Astrocyte of the cerebellum (primary cell): Measurements from ENCODE around the gene ADGRF3.
"Not testable (repeated sequence)": the region's sequence is repeated elsewhere in the genome, so short reads cannot be mapped to it uniquely, and the experiment has no call there.

ENCODE experiments used
- DNase-seq: peaks from one replicate; pipeline ENCODE4 v3.0.0-alpha.2; 2011; ENCODE audit warnings: low read depth
- H3K4me3 ChIP-seq: 2 replicates; pipeline ENCODE4 v1.5.1; 2011; ENCODE audit warnings: mild to moderate bottlenecking, low read depth, low read length, moderate library complexity
- CTCF ChIP-seq: IDR thresholded peaks from 2 replicates; pipeline ENCODE4 v1.5.1; 2012; ENCODE audit warnings: low read length, low read depth, moderate library complexity, mild to moderate bottlenecking; ENCODE audit errors: missing control alignments
- in situ Hi-C: cut with HindIII; loops from 2 replicates; pipeline ENCODE4 v1.10.0; 2017; ENCODE audit warnings: low sequenced_read_pairs

ADGRF3 gene

GRCh38 chr2:26359886-26360473 lies 13.4 kb upstream of the ADGRF3 start:
- no peak for TF ChIP-seq CTCF
- in situ Hi-C loops: no loop called here
- no peak for DNase-seq
- H3K4me3 ChIP-seq: no peak overlapping the region

DNA sequence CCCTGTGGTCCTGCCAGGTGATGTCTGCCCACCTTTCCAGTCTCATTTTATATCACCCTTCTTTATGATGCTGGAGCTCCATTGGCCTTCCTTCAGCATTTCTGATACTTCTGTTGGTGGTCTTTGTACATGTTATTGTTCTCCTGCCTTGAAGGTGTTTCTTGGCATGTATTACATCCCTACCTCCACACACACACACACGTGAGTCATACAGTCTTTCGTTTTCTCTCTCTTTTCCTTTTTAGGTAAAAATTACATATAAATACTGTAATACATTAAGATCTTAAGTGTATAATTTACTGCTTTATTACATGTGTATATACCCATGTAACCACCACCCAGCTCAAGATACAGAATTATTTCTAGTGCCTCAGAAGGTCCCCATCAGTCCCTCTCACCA lies 10.2 kb upstream of the ADGRF3 start:
- DNase-seq: no peak
- in situ Hi-C loops: no loop called here
- no peak for TF ChIP-seq CTCF
- H3K4me3 ChIP-seq: no peak overlapping the region

DNA sequence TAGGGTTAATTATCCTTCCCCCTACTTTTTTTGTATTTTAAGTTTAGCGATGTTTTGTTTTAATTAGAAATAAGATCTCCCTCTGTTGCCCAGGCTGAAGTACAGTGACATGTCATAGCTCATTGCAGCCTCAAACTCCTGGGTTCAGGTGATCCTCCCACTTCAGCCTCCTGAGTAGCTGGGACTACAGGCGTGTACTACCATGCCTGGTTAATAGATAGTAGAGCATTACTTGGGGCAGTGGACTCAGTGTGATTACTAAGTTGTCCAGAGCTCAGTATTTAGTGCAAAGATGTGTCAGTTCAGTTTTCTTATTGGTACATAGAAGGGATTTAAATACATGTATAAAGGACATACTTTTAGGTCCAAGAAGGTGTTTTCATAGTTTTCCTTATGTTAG lies 9.5 kb upstream of the ADGRF3 start:
- no peak for TF ChIP-seq CTCF
- in situ Hi-C loops: no loop called here
- no peak for DNase-seq
- H3K4me3 ChIP-seq: no peak overlapping the region

GRCh38 chr2:26355038-26355995 lies 8.7 kb upstream of the ADGRF3 start:
- no peak for TF ChIP-seq CTCF
- H3K4me3 ChIP-seq: no peak overlapping the region
- in situ Hi-C loops: no loop called here
- peak; percentile 85 for DNase-seq

DNA sequence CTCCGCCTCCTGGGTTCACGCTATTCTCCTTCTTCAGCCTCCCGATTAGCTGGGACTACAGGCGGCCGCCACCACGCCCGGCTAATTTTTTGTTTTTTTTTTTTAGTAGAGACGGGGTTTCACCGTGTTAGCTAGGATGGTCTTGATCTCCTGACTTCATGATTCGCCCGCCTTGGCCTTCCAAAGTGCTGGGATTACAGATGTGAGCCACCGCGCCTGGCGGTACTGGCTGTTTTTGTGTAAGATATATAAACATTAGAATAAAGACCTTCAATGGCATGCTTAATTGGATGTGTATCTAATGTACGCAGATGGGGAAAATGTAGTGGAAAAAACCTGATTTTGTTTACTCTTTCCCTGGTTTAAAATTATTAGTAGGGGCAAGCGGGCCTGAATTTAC lies 7.9 kb upstream of the ADGRF3 start:
- H3K4me3 ChIP-seq, in situ Hi-C loops, DNase-seq: not testable (repeated sequence)

DNA sequence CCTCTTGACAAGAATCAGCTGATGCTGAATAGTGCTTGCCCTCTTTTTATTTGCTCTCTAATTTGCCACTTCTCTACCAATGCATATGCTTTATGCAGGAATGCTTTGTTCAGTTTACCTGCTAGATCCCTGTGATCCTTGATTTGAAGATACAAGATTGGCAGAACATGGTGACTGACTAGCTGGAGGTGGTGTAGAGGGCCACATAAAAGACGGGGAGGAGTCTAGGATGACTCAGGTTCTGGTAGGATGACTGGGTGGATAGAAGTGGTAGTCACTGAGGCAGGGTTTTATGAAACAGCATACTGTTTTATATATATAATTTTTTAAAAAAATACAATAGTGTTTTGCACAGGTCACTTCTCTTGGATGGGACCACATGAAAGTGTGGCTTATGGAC lies 6.3 kb upstream of the ADGRF3 start:
- in situ Hi-C loops: no loop called here
- no peak for TF ChIP-seq CTCF
- H3K4me3 ChIP-seq: no peak overlapping the region
- DNase-seq: no peak
